H9 (cell line): ENCODE measurements around the gene DYNC2H1. TPM values are rescaled to one million over a fixed set of nuclear protein-coding genes. Genes with fewer than 3 reads are reported as not detected.

Source experiments
- DNase-seq: peaks from one replicate; pipeline ENCODE4 v3.0.0-alpha.2; 2017
- H2AFZ ChIP-seq: one replicate; pipeline ENCODE4 v1.6.1; 2013; ENCODE audit warnings: mild to moderate bottlenecking, low read length, control low read depth, moderate library complexity
- H2AK5ac ChIP-seq: 2 replicates; pipeline ENCODE4 v1.6.1; 2013; ENCODE audit warnings: low read length, control low read depth, mixed read lengths; ENCODE audit not compliant: insufficient read length
- H2BK120ac ChIP-seq: one replicate; pipeline ENCODE4 v1.6.1; 2013; ENCODE audit warnings: low read depth, mild to moderate bottlenecking, low read length, control low read depth, inconsistent platforms; ENCODE audit not compliant: poor library complexity, severe bottlenecking
- H2BK12ac ChIP-seq: 2 replicates; pipeline ENCODE4 v1.6.1; 2013; ENCODE audit warnings: low read length, control low read depth, mixed read lengths, low read depth; ENCODE audit not compliant: insufficient read length
- H2BK15ac ChIP-seq: 2 replicates; pipeline ENCODE4 v1.6.1; 2013; ENCODE audit warnings: low read depth, low read length, control low read depth
- H2BK20ac ChIP-seq: one replicate; pipeline ENCODE4 v1.6.1; 2013; ENCODE audit warnings: low read depth, mild to moderate bottlenecking, low read length, control low read depth, inconsistent platforms; ENCODE audit not compliant: poor library complexity, severe bottlenecking
- H2BK5ac ChIP-seq: 2 replicates; pipeline ENCODE4 v1.6.1; 2013; ENCODE audit warnings: low read length, control low read depth, mixed read lengths; ENCODE audit not compliant: insufficient read length
- H3K14ac ChIP-seq: 2 replicates; pipeline ENCODE4 v1.6.1; 2013; ENCODE audit warnings: low read length, control low read depth; ENCODE audit not compliant: insufficient read depth
- H3K18ac ChIP-seq: 2 replicates; pipeline ENCODE4 v1.6.1; 2013; ENCODE audit warnings: low read depth, mild to moderate bottlenecking, mixed read lengths, low read length, control low read depth; ENCODE audit not compliant: insufficient read length
- H3K23ac ChIP-seq: 2 replicates; pipeline ENCODE4 v1.6.1; 2013; ENCODE audit warnings: low read length, control low read depth, mixed read lengths, low read depth; ENCODE audit not compliant: insufficient read length
- H3K23me2 ChIP-seq: 2 replicates; pipeline ENCODE4 v1.6.1; 2013; ENCODE audit warnings: low read depth, mild to moderate bottlenecking, mixed read lengths, low read length, control low read depth; ENCODE audit not compliant: insufficient read length, poor library complexity, severe bottlenecking
- H3K27ac ChIP-seq: 2 replicates; pipeline ENCODE4 v1.5.1; 2013; ENCODE audit warnings: low read length, control low read depth, mixed read lengths, low read depth; ENCODE audit not compliant: insufficient read length
- H3K27me3 ChIP-seq: 2 replicates; pipeline ENCODE4 v1.6.1; 2013; ENCODE audit warnings: low read length, control low read depth, inconsistent platforms; ENCODE audit not compliant: insufficient read depth
- H3K4ac ChIP-seq: 2 replicates; pipeline ENCODE4 v1.6.1; 2013; ENCODE audit warnings: low read depth, mild to moderate bottlenecking, control low read depth, inconsistent platforms, low read length, moderate library complexity
- H3K4me1 ChIP-seq: 2 replicates; pipeline ENCODE4 v1.6.1; 2013; ENCODE audit warnings: low read length, control low read depth, inconsistent platforms; ENCODE audit not compliant: insufficient read depth
- H3K4me2 ChIP-seq: 2 replicates; pipeline ENCODE4 v1.6.1; 2013; ENCODE audit warnings: low read length, control low read depth, mixed read lengths; ENCODE audit not compliant: insufficient read length, insufficient read depth
- H3K56ac ChIP-seq: 2 replicates; pipeline ENCODE4 v1.6.1; 2013; ENCODE audit warnings: low read depth, mild to moderate bottlenecking, mixed read lengths, low read length, control low read depth; ENCODE audit not compliant: insufficient read length
- H3K79me1 ChIP-seq: 2 replicates; pipeline ENCODE4 v1.6.1; 2013; ENCODE audit warnings: low read depth, mild to moderate bottlenecking, moderate library complexity, low read length, control low read depth, inconsistent platforms; ENCODE audit not compliant: insufficient read depth, poor library complexity, severe bottlenecking
- H3K79me2 ChIP-seq: 2 replicates; pipeline ENCODE4 v1.6.1; 2013; ENCODE audit warnings: low read length, control low read depth, inconsistent platforms; ENCODE audit not compliant: insufficient read depth
- H3K9ac ChIP-seq: 2 replicates; pipeline ENCODE4 v1.6.1; 2013; ENCODE audit warnings: low read length, control low read depth, mixed read lengths; ENCODE audit not compliant: insufficient read length; ENCODE audit errors: extremely low read depth
- H3K9me3 ChIP-seq: one replicate; pipeline ENCODE4 v1.6.1; 2013; ENCODE audit warnings: low read depth, low read length, inconsistent platforms; ENCODE audit not compliant: control insufficient read depth
- H3T11ph ChIP-seq: one replicate; pipeline ENCODE4 v1.6.1; 2013; ENCODE audit warnings: mild to moderate bottlenecking, low read length, control low read depth, inconsistent platforms
- H4K20me1 ChIP-seq: one replicate; pipeline ENCODE4 v1.6.1; 2013; ENCODE audit not compliant: control insufficient read depth, insufficient read length, insufficient read depth
- H4K5ac ChIP-seq: 2 replicates; pipeline ENCODE4 v1.6.1; 2013; ENCODE audit warnings: low read depth, mild to moderate bottlenecking, mixed read lengths, low read length, control low read depth; ENCODE audit not compliant: insufficient read length
- H4K8ac ChIP-seq: replicated peaks from 2 replicates; pipeline ENCODE4 v1.6.1; 2013; ENCODE audit warnings: low read length, control low read depth, mixed read lengths, low read depth; ENCODE audit not compliant: insufficient read length
- H4K91ac ChIP-seq: 2 replicates; pipeline ENCODE4 v1.6.1; 2013; ENCODE audit warnings: low read depth, mild to moderate bottlenecking, moderate library complexity, mixed read lengths, low read length, control low read depth; ENCODE audit not compliant: insufficient read length
- H3K27ac Mint-ChIP-seq, 3 experiments: 2 replicates in 2 of 3; 3 replicates in 1 of 3; pipeline ENCODE4 v1.8.0; 2020 to 2021; ENCODE audit warnings: mixed read lengths in 3 of 3, mild to moderate bottlenecking in 1 of 3, moderate library complexity in 1 of 3
- H3K27me3 Mint-ChIP-seq: 2 replicates; pipeline ENCODE4 v1.8.0; 2021; ENCODE audit warnings: low read depth, mild to moderate bottlenecking, moderate library complexity, mixed read lengths
- H3K36me3 Mint-ChIP-seq, 3 experiments: 2 replicates in 2 of 3; 3 replicates in 1 of 3; pipeline ENCODE4 v1.8.0; 2020 to 2021; ENCODE audit warnings: low read depth in 3 of 3, mixed read lengths in 3 of 3; ENCODE audit not compliant: insufficient read depth in 1 of 3
- H3K4me1 Mint-ChIP-seq, 2 experiments: 2 replicates each; pipeline ENCODE4 v1.8.0; 2020; ENCODE audit warnings: mixed read lengths in 2 of 2
- H3K4me3 Mint-ChIP-seq, 2 experiments: 2 replicates in 1 of 2; 3 replicates in 1 of 2; pipeline ENCODE4 v1.8.0; 2020 to 2021; ENCODE audit warnings: mild to moderate bottlenecking in 2 of 2, mixed read lengths in 2 of 2, moderate library complexity in 1 of 2
- H3K9me3 Mint-ChIP-seq, 2 experiments: 2 replicates in 1 of 2; 3 replicates in 1 of 2; pipeline ENCODE4 v1.8.0; 2020; ENCODE audit warnings: mild to moderate bottlenecking in 2 of 2, mixed read lengths in 2 of 2, moderate library complexity in 1 of 2
- CTCF ChIP-seq: fragments of 200-600 bp; sonication (generic); conservative IDR thresholded peaks from 3 replicates; pipeline ENCODE4 v1.8.0; 2021; ENCODE audit warnings: antibody characterized with exemption, mild to moderate bottlenecking
- whole genome bisulfite sequencing: extraction: QIAGEN DNeasy Blood & Tissue Kit; methylation state at CpG from one replicate; pipeline ENCODE4 v1.1.7; 2013; ENCODE audit warnings: missing lambda C conversion rate, low lambda C conversion rate, mixed read lengths; ENCODE audit not compliant: insufficient read length; ENCODE audit errors: extremely low coverage; 5-methylcytosine and 5-hydroxymethylcytosine counted together
- total RNA-seq: library from RNA; stranded (reverse); gene quantifications from 2 replicates; pipeline ENCODE4 v1.2.1, GENCODE V29; 2021

The DYNC2H1 gene
- total RNA-seq, 1 experiment from 2014 or later: 13.2 TPM

GRCh38 chr11:103487113-103487512 is 377.9 kb downstream of the DYNC2H1 start:
- Histone ChIP-seq H3K27me3 (no peaks in the 10 kb centered on the region), H3K4ac (no peak overlapping the region), H2BK120ac (no peak overlapping the region), H4K8ac (no peak overlapping the region), H3K79me2 (no peaks in the 10 kb centered on the region), H2BK20ac (no peak overlapping the region), H2BK5ac (no peak overlapping the region), H2AK5ac (no peak overlapping the region), H3K14ac (no peak overlapping the region), H3K18ac (no peak overlapping the region), H2AFZ (no peak overlapping the region), H3K9ac (no peak overlapping the region), H3T11ph (no peak overlapping the region), H3K4me2 (no peak overlapping the region), H3K23ac (no peak overlapping the region), H3K27ac (no peak overlapping the region), H4K91ac (no peak overlapping the region), H3K4me1 (peaks cover 4% of the 10 kb centered on the region; the same call in 1 of the 2 replicates), H3K79me1 (no peaks in the 10 kb centered on the region), H2BK12ac (no peak overlapping the region), H3K9me3 (peaks cover 5% of the 10 kb centered on the region), H3K23me2 (no peaks in the 10 kb centered on the region), H4K5ac (no peak overlapping the region), H4K20me1 (no peaks in the 10 kb centered on the region), H2BK15ac (no peak overlapping the region), H3K56ac (no peak overlapping the region)
- Mint-ChIP-seq H3K4me3 (no peak overlapping the region), H3K27me3 (no peaks in the 10 kb centered on the region), H3K4me1 (peaks cover 15 to 21% of the 10 kb centered on the region in 2 experiments), H3K9me3 (peaks cover 22 to 29% of the 10 kb centered on the region in 2 experiments), H3K36me3 (peaks cover 11 to 33% (median 11%) of the 10 kb centered on the region in 3 experiments), H3K27ac (0 out of 7 replicates have a peak overlapping the region, but pooled peaks of 1 of the 3 experiments have one; percentile 10)
- WGBS: no CpG with 5 or more reads among the region's 4 CpGs
- DNase-seq: no peak
- no peak for TF ChIP-seq CTCF
